ENCODE data around the gene RTN3. TPM values are rescaled to one million over a fixed set of nuclear protein-coding genes. Genes with fewer than 3 reads are reported as not detected.

RTN3 gene, protein sequence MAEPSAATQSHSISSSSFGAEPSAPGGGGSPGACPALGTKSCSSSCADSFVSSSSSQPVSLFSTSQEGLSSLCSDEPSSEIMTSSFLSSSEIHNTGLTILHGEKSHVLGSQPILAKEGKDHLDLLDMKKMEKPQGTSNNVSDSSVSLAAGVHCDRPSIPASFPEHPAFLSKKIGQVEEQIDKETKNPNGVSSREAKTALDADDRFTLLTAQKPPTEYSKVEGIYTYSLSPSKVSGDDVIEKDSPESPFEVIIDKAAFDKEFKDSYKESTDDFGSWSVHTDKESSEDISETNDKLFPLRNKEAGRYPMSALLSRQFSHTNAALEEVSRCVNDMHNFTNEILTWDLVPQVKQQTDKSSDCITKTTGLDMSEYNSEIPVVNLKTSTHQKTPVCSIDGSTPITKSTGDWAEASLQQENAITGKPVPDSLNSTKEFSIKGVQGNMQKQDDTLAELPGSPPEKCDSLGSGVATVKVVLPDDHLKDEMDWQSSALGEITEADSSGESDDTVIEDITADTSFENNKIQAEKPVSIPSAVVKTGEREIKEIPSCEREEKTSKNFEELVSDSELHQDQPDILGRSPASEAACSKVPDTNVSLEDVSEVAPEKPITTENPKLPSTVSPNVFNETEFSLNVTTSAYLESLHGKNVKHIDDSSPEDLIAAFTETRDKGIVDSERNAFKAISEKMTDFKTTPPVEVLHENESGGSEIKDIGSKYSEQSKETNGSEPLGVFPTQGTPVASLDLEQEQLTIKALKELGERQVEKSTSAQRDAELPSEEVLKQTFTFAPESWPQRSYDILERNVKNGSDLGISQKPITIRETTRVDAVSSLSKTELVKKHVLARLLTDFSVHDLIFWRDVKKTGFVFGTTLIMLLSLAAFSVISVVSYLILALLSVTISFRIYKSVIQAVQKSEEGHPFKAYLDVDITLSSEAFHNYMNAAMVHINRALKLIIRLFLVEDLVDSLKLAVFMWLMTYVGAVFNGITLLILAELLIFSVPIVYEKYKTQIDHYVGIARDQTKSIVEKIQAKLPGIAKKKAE
- polyA plus RNA-seq (2012; ENCODE audit: insufficient read length, low read depth), result 75.5 TPM

DNA sequence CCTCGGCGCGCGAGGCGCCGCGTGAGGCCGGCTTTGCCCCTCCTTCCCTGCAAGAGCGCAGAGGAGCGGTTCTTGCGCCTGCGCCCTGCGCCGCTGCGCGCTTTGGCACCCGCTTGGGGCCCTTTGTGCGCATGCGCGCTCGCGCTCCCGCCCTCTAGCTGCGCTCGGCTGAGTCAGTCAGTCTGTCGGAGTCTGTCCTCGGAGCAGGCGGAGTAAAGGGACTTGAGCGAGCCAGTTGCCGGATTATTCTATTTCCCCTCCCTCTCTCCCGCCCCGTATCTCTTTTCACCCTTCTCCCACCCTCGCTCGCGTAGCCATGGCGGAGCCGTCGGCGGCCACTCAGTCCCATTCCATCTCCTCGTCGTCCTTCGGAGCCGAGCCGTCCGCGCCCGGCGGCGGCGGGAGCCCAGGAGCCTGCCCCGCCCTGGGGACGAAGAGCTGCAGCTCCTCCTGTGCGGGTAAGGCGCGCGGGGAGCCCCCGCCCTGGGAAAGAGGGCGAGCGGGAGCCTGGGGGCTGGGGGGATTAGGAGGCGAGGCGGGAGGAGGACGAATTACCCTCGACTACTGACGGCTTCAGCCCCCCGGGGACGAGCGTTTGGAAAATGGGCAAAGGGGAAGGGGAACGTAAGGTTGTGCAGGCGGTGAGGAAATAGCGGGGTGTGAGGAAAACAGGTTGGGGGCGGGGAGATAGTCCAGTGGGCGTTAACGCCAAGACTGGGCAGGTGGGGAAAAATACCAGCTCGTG is at the start of gene RTN3:
Gene RTN3, plus strand, starts transcription at position 180 of the 745 bp plus-strand sequence. Its CDS starts 137 bp downstream, at position 317.
- TF ChIP-seq POLR2AphosphoS5 (IDR thresholded peaks at IDR 0.05; ENCODE audit: low read depth, low read length) (peak; percentile 99), TAF1 (IDR thresholded peaks at IDR 0.05; ENCODE audit: borderline replicate concordance, insufficient read depth, low read length) (peak; percentile 92; the same call in 1 of the 2 replicates), SIN3A (IDR thresholded peaks at IDR 0.05; ENCODE audit: borderline replicate concordance, insufficient read depth, low read length) (no peak), FOXP2 (optimal IDR thresholded peaks at IDR 0.05; ENCODE audit: borderline replicate concordance, extremely low read depth, extremely low read length, insufficient read depth) (peak; percentile 55)
- TF ChIP-seq, protein P1, sequence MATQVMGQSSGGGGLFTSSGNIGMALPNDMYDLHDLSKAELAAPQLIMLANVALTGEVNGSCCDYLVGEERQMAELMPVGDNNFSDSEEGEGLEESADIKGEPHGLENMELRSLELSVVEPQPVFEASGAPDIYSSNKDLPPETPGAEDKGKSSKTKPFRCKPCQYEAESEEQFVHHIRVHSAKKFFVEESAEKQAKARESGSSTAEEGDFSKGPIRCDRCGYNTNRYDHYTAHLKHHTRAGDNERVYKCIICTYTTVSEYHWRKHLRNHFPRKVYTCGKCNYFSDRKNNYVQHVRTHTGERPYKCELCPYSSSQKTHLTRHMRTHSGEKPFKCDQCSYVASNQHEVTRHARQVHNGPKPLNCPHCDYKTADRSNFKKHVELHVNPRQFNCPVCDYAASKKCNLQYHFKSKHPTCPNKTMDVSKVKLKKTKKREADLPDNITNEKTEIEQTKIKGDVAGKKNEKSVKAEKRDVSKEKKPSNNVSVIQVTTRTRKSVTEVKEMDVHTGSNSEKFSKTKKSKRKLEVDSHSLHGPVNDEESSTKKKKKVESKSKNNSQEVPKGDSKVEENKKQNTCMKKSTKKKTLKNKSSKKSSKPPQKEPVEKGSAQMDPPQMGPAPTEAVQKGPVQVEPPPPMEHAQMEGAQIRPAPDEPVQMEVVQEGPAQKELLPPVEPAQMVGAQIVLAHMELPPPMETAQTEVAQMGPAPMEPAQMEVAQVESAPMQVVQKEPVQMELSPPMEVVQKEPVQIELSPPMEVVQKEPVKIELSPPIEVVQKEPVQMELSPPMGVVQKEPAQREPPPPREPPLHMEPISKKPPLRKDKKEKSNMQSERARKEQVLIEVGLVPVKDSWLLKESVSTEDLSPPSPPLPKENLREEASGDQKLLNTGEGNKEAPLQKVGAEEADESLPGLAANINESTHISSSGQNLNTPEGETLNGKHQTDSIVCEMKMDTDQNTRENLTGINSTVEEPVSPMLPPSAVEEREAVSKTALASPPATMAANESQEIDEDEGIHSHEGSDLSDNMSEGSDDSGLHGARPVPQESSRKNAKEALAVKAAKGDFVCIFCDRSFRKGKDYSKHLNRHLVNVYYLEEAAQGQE (IDR thresholded peaks at IDR 0.05; ENCODE audit: insufficient read depth in 1 of 2, low read depth in 2 of 2, low read length in 2 of 2), result no peak

DNA sequence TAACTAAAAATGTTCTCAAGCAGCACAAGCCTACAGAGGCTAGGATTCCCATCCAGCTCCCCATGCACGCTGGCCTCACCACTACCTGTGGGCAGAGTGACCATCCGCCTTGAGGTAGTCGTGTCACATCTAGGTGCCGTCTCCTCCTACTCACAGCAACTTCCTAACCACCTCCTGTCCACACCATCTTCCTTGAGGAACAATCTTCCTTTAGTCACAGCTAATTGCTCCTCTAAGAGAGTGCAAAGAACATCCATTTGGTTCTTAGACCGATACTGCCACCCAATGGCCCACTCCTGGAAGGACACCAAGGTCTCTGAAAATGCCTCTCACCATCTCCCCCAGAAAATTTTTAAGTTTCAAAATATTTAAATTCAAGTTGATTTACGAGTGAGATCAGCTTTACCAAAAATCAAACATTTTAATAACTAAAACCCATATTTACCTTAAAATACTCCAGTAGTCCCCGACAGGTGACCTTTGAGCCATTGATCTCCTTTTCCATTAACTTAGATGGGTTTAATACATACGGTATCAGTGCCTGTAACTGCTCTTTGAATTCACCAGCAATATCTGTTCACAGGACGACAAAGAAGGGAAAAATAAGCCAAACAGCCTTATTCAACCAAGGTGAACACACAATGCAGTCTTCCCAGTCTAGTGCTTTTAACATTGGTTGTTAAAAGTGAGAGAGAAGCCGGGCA is 45.4 kb upstream of the RTN3 start:
- TF ChIP-seq POLR2AphosphoS5 (IDR thresholded peaks at IDR 0.05; ENCODE audit: low read depth, low read length) (no peak), SIN3A (IDR thresholded peaks at IDR 0.05; ENCODE audit: borderline replicate concordance, insufficient read depth, low read length) (no peak), TAF1 (IDR thresholded peaks at IDR 0.05; ENCODE audit: borderline replicate concordance, insufficient read depth, low read length) (no peak)
- TF ChIP-seq, protein P1 (IDR thresholded peaks at IDR 0.05; ENCODE audit: insufficient read depth in 1 of 2, low read depth in 2 of 2, low read length in 2 of 2), result no peak

DNA sequence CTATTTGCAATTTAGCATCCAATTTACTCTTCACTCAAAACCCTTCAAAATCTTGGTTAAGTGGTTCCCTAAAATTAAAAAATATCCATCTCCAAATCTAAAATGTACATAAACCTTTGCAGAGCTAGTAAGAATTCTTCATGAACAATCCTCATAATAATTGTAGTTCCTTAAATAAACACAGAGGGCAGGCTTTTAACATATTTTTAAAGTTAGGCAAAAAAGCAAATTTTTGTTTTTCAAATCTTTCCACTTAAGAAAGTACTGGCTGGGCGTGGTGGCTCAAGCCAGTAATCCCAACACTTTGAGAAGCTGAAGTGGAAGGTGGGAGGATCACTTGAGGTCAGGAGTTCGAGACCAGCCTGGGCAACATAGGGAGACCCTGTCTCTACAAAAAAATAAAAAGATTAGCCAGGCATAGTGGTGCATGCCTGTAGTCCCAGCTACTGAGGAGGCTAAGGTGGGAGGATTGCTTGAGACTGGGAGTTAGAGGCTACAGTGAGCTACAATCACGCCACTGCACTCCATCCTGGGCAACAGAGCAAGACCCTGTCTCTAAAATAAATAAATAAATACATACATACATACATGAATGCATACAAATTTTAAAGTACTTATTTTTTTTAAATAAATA is 42.0 kb upstream of the RTN3 start:
- TF ChIP-seq TAF1 (IDR thresholded peaks at IDR 0.05; ENCODE audit: borderline replicate concordance, insufficient read depth, low read length) (no peak), POLR2AphosphoS5 (IDR thresholded peaks at IDR 0.05; ENCODE audit: low read depth, low read length) (no peak), SIN3A (IDR thresholded peaks at IDR 0.05; ENCODE audit: borderline replicate concordance, insufficient read depth, low read length) (no peak), FOXP2 (optimal IDR thresholded peaks at IDR 0.05; ENCODE audit: borderline replicate concordance, extremely low read depth, extremely low read length, insufficient read depth) (no peak)
- TF ChIP-seq, protein P1 (IDR thresholded peaks at IDR 0.05; ENCODE audit: insufficient read depth in 1 of 2, low read depth in 2 of 2, low read length in 2 of 2), result no peak

DNA sequence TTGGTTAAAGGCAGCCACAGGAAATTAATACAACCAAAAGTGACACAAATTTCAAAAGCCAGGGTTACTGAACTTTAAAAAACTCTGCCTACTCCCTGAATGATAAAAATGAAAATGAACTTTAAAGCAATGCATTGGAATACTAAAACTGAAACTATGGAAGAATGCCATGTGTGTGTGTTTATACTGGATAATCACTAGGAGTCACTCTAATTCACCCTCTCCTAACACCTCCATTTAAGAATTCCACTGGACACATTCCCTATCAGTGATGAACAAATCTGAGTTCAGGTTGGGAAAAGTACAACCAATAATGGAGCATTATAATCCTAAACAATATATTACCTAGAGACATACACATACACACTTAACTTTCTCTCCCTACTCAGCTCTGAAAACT is 39.6 kb upstream of the RTN3 start:
- no peak for TF ChIP-seq FOXP2 (optimal IDR thresholded peaks at IDR 0.05; ENCODE audit: borderline replicate concordance, extremely low read depth, extremely low read length, insufficient read depth)
- TF ChIP-seq, protein P1 (IDR thresholded peaks at IDR 0.05; ENCODE audit: insufficient read depth in 1 of 2, low read depth in 2 of 2, low read length in 2 of 2), result no peak
- TF ChIP-seq TAF1 (IDR thresholded peaks at IDR 0.05; ENCODE audit: borderline replicate concordance, insufficient read depth, low read length), result no peak
- no peak for TF ChIP-seq SIN3A (IDR thresholded peaks at IDR 0.05; ENCODE audit: borderline replicate concordance, insufficient read depth, low read length)
- no peak for TF ChIP-seq POLR2AphosphoS5 (IDR thresholded peaks at IDR 0.05; ENCODE audit: low read depth, low read length)
